ENCODE data around the gene POLR2M. TPM values are rescaled to one million over a fixed set of nuclear protein-coding genes. Genes with fewer than 3 reads are reported as not detected.

Gene POLR2M
- total and polyA plus RNA-seq, 2 donors (not counting 3 experiments of a cell fraction or from before 2014, with no cell fraction given), result 38.4 to 42.5 TPM

- Histone ChIP-seq H4K20me1 (replicated peaks; ENCODE audit: control insufficient read depth, extremely low read depth, insufficient read depth, low read length) (no peaks in the 10 kb centered on the region), H3K4me2 (ENCODE audit: insufficient read depth, low read length) (no peak overlapping the region), H3K27me3 (ENCODE audit: control insufficient read depth in 2 of 2, insufficient read depth in 2 of 2, low read length in 2 of 2) (no peaks in the 10 kb centered on the region), H3K4me3 (replicated peaks in 1 of 3; ENCODE audit: insufficient read depth in 1 of 3, low read depth in 1 of 3, low read length in 3 of 3) (no peak overlapping the region), H3K79me2 (ENCODE audit: control insufficient read depth, insufficient read depth, low read length) (no peaks in the 10 kb centered on the region), H3K9ac (replicated peaks; ENCODE audit: extremely low read depth, insufficient read depth, low read length) (no peak overlapping the region), H2AFZ (ENCODE audit: low read depth, low read length) (no peak overlapping the region), H3K4me1 (ENCODE audit: control insufficient read depth, extremely low read depth, insufficient read depth, low read length) (peaks cover 22% of the 10 kb centered on the region), H3K9me3 (replicated peaks; ENCODE audit: control insufficient read depth, insufficient read depth, low read length) (no peaks in the 10 kb centered on the region), H3K9me1 (replicated peaks; ENCODE audit: control insufficient read depth, extremely low read depth, insufficient read depth, low read length) (no peaks in the 10 kb centered on the region), H3K27ac (ENCODE audit: insufficient read depth, low read depth, low read length) (no peak overlapping the region), H3K36me3 (ENCODE audit: control insufficient read depth in 2 of 2, extremely low read depth in 1 of 2, insufficient read depth in 2 of 2, low read length in 2 of 2) (no peaks in the 10 kb centered on the region)
- DNase-seq (ENCODE audit: low read depth, low spot score) (no peak), FAIRE-seq (no peak)
- ChIA-PET POLR2A (interaction anchor here (0.6 kb wide), 1 partner anchor 26 kb away, joined by 5 read pairs; no protein-coding TSS in a partner anchor), CTCF (interaction anchor here (1.0 to 1.1 kb wide), 2 partner anchors 13 to 166 kb away, joined by 3 to 4 read pairs; partner anchors contain the start of gene POLR2M)
- BruUV-seq (replicated peaks), result no TSS peak
- intact Hi-C loops (cut with micrococcal nuclease) (no loop called here), dilution Hi-C loops (cut with MboI; ENCODE audit: extremely low pct_ligation_motif_present, low sequenced_read_pairs) (no loop called here)
- TF ChIP-seq FOS (IDR thresholded peaks at IDR 0.05; ENCODE audit: borderline replicate concordance, insufficient read depth, low read length) (no peak), GATA2 (IDR thresholded peaks at IDR 0.05; ENCODE audit: insufficient read depth, insufficient read length, low read depth, low read length) (no peak), CTCF (IDR thresholded peaks at IDR 0.05; ENCODE audit: extremely low read depth in 1 of 2, insufficient read depth in 1 of 2, low read depth in 1 of 2, low read length in 2 of 2) (no peak), MAX (IDR thresholded peaks at IDR 0.05; ENCODE audit: insufficient read depth, insufficient read length) (no peak), MYC (IDR thresholded peaks at IDR 0.05; ENCODE audit: low read depth, low read length) (no peak), EZH2 (IDR thresholded peaks at IDR 0.05; ENCODE audit: borderline replicate concordance, low read depth, low read length, severe bottlenecking) (no peak), POLR2AphosphoS5 (IDR thresholded peaks at IDR 0.05; ENCODE audit: insufficient read depth, low read depth, low read length) (no peak), POLR2A (IDR thresholded peaks at IDR 0.05; ENCODE audit: low read depth, low read length) (no peak), JUN (IDR thresholded peaks at IDR 0.05; ENCODE audit: borderline replicate concordance, insufficient read depth, insufficient read length, low read depth) (no peak)
Measured at GRCh38 chr15:57694279-57694678, 12.2 kb upstream of the POLR2M start.
